ENCODE data around the gene IKZF1. TPM values are rescaled to one million over a fixed set of nuclear protein-coding genes. Genes with fewer than 3 reads are reported as not detected.

IKZF1 gene
- total RNA-seq, 1 donor from 2014 or later, result 2.0 TPM

DNA sequence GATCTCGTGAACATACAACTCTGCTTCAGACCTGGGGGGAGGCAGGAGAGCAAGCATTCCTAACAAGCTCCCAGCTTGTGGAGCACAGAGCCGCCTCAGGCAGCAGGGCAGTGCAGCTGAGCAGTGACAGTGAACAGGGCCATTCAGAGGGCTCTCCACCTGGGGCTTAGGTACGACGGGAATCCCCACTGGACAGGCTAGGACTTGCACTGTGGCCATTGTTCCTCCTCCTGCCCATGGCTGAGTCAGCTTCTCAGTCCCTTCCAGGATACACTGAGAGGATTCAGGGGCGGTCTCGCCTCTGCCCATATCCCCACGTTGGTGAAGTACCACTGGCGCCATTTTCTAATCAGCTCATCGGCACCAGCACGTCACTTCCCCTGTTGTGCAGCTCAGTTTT, 74.6 kb downstream of the IKZF1 start:
- H3K36me3 Mint-ChIP-seq, result no peaks in the 10 kb centered on the region
- no peak overlapping the region for H3K27ac Mint-ChIP-seq
- no peaks in the 10 kb centered on the region for H3K27me3 Mint-ChIP-seq
- TF ChIP-seq, protein P1, sequence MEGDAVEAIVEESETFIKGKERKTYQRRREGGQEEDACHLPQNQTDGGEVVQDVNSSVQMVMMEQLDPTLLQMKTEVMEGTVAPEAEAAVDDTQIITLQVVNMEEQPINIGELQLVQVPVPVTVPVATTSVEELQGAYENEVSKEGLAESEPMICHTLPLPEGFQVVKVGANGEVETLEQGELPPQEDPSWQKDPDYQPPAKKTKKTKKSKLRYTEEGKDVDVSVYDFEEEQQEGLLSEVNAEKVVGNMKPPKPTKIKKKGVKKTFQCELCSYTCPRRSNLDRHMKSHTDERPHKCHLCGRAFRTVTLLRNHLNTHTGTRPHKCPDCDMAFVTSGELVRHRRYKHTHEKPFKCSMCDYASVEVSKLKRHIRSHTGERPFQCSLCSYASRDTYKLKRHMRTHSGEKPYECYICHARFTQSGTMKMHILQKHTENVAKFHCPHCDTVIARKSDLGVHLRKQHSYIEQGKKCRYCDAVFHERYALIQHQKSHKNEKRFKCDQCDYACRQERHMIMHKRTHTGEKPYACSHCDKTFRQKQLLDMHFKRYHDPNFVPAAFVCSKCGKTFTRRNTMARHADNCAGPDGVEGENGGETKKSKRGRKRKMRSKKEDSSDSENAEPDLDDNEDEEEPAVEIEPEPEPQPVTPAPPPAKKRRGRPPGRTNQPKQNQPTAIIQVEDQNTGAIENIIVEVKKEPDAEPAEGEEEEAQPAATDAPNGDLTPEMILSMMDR (conservative IDR thresholded peaks at IDR 0.05), result no peak
- DNase-seq (ENCODE audit: extremely low spot score, unreplicated experiment), result no peak
- no peaks in the 10 kb centered on the region for H3K9me3 Mint-ChIP-seq
- peak overlapping the region; percentile 26 for H3K4me3 Mint-ChIP-seq
- no peaks in the 10 kb centered on the region for H3K4me1 Mint-ChIP-seq (ENCODE audit: unreplicated experiment)

DNA sequence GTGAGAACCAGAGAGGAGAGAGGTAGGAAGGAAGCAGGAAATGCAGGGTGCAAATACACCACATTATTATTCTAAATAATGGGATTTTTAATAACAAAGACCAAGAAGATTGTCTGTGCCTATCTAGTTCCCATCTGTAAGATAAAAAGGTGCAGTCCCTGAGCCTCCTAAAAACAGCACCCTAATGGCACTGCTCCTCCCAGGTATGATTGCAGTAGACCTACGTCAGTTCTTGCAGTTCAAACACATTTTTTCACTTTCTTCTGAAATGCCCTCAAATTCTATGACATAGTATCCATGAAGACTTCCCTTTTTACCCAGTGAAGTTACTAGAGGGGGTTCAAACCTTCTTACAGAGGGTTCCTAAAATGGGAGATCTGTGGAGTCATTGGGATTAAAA, 75.0 kb downstream of the IKZF1 start:
- H3K36me3 Mint-ChIP-seq, result no peaks in the 10 kb centered on the region
- no peaks in the 10 kb centered on the region for H3K4me1 Mint-ChIP-seq (ENCODE audit: unreplicated experiment)
- peak overlapping the region; percentile 26 for H3K4me3 Mint-ChIP-seq
- H3K9me3 Mint-ChIP-seq, result no peaks in the 10 kb centered on the region
- H3K27me3 Mint-ChIP-seq, result no peaks in the 10 kb centered on the region
- DNase-seq (ENCODE audit: extremely low spot score, unreplicated experiment), result no peak
- TF ChIP-seq, protein P1 (conservative IDR thresholded peaks at IDR 0.05), result no peak
- H3K27ac Mint-ChIP-seq, result no peak overlapping the region

DNA sequence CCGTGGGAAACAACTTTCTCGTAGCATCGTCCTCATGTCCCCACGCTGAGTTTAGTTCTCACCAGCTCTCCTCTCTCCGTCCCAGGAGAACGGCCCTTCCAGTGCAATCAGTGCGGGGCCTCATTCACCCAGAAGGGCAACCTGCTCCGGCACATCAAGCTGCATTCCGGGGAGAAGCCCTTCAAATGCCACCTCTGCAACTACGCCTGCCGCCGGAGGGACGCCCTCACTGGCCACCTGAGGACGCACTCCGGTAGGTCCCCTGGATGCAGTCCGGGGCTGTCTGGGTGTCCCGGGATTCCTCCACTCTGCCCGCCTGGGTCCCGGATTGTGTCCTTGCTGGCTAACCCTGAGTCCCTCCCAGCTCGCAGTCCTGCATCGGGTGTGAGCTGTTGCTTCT, 77.9 kb downstream of the IKZF1 start:
- Mint-ChIP-seq H3K9me3 (no peaks in the 10 kb centered on the region), H3K27ac (no peak overlapping the region), H3K27me3 (no peaks in the 10 kb centered on the region), H3K36me3 (no peaks in the 10 kb centered on the region), H3K4me1 (ENCODE audit: unreplicated experiment) (no peaks in the 10 kb centered on the region), H3K4me3 (no peak overlapping the region)
- DNase-seq (ENCODE audit: extremely low spot score, unreplicated experiment), result no peak
- TF ChIP-seq, protein P1 (conservative IDR thresholded peaks at IDR 0.05), result no peak

DNA sequence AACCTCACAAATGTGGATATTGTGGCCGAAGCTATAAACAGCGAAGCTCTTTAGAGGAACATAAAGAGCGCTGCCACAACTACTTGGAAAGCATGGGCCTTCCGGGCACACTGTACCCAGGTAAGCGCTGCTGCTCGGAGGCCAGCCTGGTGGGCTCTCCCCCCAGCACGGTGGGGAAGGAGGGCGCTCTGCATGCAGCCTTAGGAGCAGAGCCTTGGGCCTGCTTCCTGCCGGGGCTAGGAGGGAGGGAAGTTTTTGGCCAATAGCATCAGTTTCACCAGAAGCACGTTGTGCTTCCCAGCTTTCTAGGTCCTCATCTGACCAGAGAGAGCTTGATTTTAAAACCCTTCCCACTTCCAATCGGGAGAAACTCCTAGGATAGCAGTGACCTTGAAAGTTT, 82.8 kb downstream of the IKZF1 start:
- Mint-ChIP-seq H3K36me3 (no peaks in the 10 kb centered on the region), H3K4me1 (ENCODE audit: unreplicated experiment) (no peaks in the 10 kb centered on the region), H3K27me3 (no peaks in the 10 kb centered on the region), H3K4me3 (no peak overlapping the region), H3K9me3 (no peaks in the 10 kb centered on the region), H3K27ac (no peak overlapping the region)
- DNase-seq (ENCODE audit: extremely low spot score, unreplicated experiment), result no peak
- TF ChIP-seq, protein P1 (conservative IDR thresholded peaks at IDR 0.05), result no peak

DNA sequence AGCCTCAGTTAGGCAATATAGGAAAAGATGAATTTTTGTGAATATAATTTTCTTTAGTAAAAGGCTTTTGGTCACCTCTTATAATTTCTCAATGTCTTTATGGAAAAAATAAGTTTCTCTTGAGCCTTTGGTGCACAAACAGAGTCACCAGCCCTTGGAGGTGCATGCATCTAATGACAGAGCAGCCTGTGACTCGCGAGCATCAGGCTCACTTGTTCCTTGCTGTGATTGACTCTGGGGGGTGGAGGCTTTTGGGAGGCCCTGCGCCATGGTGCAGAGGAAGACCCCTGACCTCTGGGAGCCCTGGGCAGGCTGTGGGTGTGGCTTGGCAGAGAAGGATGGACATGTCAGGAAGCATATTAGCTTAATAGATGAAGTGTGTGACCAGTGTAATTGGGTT, 85.4 kb downstream of the IKZF1 start:
- no peak for DNase-seq (ENCODE audit: extremely low spot score, unreplicated experiment)
- no peak overlapping the region for H3K4me3 Mint-ChIP-seq
- no peaks in the 10 kb centered on the region for H3K9me3 Mint-ChIP-seq
- no peaks in the 10 kb centered on the region for H3K36me3 Mint-ChIP-seq
- no peaks in the 10 kb centered on the region for H3K4me1 Mint-ChIP-seq (ENCODE audit: unreplicated experiment)
- no peaks in the 10 kb centered on the region for H3K27me3 Mint-ChIP-seq
- no peak overlapping the region for H3K27ac Mint-ChIP-seq
- TF ChIP-seq, protein P1 (conservative IDR thresholded peaks at IDR 0.05), result no peak

DNA sequence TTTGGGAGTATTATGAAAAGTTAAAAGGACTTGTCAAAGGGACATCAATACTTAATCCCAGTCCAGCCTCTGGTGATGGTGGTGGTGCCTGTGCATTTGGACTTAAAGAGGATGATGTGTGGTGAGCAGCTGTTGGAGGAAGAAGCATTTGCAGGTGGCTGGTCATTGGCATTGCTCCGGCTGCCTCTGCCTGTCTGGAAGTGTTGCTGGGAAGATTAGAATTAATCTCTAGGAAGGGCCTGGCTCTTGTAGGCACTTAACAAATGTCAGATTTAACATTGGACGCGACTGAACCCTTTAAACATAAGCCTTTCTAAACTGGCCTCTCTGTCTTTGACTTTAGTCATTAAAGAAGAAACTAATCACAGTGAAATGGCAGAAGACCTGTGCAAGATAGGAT, 86.9 kb downstream of the IKZF1 start:
- H3K4me1 Mint-ChIP-seq (ENCODE audit: unreplicated experiment), result no peaks in the 10 kb centered on the region
- DNase-seq (ENCODE audit: extremely low spot score, unreplicated experiment), result no peak
- no peaks in the 10 kb centered on the region for H3K9me3 Mint-ChIP-seq
- TF ChIP-seq, protein P1 (conservative IDR thresholded peaks at IDR 0.05), result no peak
- no peak overlapping the region for H3K27ac Mint-ChIP-seq
- no peaks in the 10 kb centered on the region for H3K27me3 Mint-ChIP-seq
- no peaks in the 10 kb centered on the region for H3K36me3 Mint-ChIP-seq
- no peak overlapping the region for H3K4me3 Mint-ChIP-seq

All from type B pancreatic cell (in vitro differentiated cells).